ENCODE data around the gene ANKRD52. TPM values are rescaled to one million over a fixed set of nuclear protein-coding genes. Genes with fewer than 3 reads are reported as not detected.

The ANKRD52 gene
- total and polyA plus RNA-seq, 2 experiments from 2014 or later, result 20.3 to 25.2 TPM

DNA sequence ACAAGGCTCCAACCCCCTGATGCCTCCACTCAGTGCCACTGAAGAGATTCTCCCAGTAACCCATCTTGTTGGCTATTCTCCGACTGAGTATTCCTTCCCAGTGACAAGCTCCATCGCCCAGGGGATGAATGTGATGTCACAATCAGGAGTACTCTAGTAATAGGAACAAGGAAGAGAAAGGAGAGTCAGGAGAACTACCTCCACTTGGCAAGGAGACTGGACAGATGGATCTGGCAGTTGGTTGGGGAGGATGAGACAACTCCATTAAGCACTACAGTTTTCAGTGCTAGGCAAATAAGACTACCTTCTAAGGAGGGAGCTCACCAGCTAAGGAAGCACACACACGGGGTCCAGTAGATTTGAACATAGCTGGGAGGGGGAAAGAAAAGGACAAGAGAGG lies 41.7 kb downstream of the ANKRD52 start:
- Mint-ChIP-seq H3K4me3 (no peak overlapping the region), H3K9me3 (peaks cover 3% of the 10 kb centered on the region; the same call in 1 of the 3 replicates), H3K36me3 (ENCODE audit: low read depth) (peaks cover 69% of the 10 kb centered on the region), H3K27me3 (ENCODE audit: insufficient read depth, low read depth, poor library complexity) (peaks cover under 1% of the 10 kb centered on the region), H3K4me1 (peaks cover 4% of the 10 kb centered on the region; the same call in 1 of the 3 replicates), H3K27ac (no peak overlapping the region; the same call in 1 of the 2 replicates)
- Histone ChIP-seq H3F3A (replicated peaks; ENCODE audit: low read depth) (peaks cover 21% of the 10 kb centered on the region), H3K4me3 (no peak overlapping the region), H3K4me2 (no peak overlapping the region), H3K27me3 (ENCODE audit: insufficient read depth) (no peaks in the 10 kb centered on the region), H3K27ac (ENCODE audit: low read depth) (no peak overlapping the region), H3K36me3 (ENCODE audit: insufficient read depth) (peaks cover 40% of the 10 kb centered on the region), H3K9me2 (ENCODE audit: insufficient read depth) (no peaks in the 10 kb centered on the region), H3K79me2 (replicated peaks; ENCODE audit: insufficient read depth) (peaks cover 48% of the 10 kb centered on the region), H2AFZ (no peak overlapping the region), H3K4me1 (ENCODE audit: insufficient read depth) (peaks cover 10% of the 10 kb centered on the region; the same call in 1 of the 2 replicates), H4K20me1 (replicated peaks; ENCODE audit: insufficient read depth) (peaks cover 18% of the 10 kb centered on the region)
- no peak for ATAC-seq
- no peak for TF ChIP-seq POLR2AphosphoS5 (IDR thresholded peaks at IDR 0.05; ENCODE audit: low read depth)
- no peak for TF ChIP-seq ZNF114 (CRISPR knock-in tag; IDR thresholded peaks at IDR 0.05)
- no peak for TF ChIP-seq STAT1 (IDR thresholded peaks at IDR 0.05; ENCODE audit: unreplicated experiment)
- no peak for TF ChIP-seq CREB1 (CRISPR knock-in tag; IDR thresholded peaks at IDR 0.05; ENCODE audit: low read depth)
- TF ChIP-seq, protein P1, sequence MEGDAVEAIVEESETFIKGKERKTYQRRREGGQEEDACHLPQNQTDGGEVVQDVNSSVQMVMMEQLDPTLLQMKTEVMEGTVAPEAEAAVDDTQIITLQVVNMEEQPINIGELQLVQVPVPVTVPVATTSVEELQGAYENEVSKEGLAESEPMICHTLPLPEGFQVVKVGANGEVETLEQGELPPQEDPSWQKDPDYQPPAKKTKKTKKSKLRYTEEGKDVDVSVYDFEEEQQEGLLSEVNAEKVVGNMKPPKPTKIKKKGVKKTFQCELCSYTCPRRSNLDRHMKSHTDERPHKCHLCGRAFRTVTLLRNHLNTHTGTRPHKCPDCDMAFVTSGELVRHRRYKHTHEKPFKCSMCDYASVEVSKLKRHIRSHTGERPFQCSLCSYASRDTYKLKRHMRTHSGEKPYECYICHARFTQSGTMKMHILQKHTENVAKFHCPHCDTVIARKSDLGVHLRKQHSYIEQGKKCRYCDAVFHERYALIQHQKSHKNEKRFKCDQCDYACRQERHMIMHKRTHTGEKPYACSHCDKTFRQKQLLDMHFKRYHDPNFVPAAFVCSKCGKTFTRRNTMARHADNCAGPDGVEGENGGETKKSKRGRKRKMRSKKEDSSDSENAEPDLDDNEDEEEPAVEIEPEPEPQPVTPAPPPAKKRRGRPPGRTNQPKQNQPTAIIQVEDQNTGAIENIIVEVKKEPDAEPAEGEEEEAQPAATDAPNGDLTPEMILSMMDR (conservative IDR thresholded peaks at IDR 0.05; ENCODE audit: low read depth in 2 of 2), result no peak
- TF ChIP-seq, protein P2, sequence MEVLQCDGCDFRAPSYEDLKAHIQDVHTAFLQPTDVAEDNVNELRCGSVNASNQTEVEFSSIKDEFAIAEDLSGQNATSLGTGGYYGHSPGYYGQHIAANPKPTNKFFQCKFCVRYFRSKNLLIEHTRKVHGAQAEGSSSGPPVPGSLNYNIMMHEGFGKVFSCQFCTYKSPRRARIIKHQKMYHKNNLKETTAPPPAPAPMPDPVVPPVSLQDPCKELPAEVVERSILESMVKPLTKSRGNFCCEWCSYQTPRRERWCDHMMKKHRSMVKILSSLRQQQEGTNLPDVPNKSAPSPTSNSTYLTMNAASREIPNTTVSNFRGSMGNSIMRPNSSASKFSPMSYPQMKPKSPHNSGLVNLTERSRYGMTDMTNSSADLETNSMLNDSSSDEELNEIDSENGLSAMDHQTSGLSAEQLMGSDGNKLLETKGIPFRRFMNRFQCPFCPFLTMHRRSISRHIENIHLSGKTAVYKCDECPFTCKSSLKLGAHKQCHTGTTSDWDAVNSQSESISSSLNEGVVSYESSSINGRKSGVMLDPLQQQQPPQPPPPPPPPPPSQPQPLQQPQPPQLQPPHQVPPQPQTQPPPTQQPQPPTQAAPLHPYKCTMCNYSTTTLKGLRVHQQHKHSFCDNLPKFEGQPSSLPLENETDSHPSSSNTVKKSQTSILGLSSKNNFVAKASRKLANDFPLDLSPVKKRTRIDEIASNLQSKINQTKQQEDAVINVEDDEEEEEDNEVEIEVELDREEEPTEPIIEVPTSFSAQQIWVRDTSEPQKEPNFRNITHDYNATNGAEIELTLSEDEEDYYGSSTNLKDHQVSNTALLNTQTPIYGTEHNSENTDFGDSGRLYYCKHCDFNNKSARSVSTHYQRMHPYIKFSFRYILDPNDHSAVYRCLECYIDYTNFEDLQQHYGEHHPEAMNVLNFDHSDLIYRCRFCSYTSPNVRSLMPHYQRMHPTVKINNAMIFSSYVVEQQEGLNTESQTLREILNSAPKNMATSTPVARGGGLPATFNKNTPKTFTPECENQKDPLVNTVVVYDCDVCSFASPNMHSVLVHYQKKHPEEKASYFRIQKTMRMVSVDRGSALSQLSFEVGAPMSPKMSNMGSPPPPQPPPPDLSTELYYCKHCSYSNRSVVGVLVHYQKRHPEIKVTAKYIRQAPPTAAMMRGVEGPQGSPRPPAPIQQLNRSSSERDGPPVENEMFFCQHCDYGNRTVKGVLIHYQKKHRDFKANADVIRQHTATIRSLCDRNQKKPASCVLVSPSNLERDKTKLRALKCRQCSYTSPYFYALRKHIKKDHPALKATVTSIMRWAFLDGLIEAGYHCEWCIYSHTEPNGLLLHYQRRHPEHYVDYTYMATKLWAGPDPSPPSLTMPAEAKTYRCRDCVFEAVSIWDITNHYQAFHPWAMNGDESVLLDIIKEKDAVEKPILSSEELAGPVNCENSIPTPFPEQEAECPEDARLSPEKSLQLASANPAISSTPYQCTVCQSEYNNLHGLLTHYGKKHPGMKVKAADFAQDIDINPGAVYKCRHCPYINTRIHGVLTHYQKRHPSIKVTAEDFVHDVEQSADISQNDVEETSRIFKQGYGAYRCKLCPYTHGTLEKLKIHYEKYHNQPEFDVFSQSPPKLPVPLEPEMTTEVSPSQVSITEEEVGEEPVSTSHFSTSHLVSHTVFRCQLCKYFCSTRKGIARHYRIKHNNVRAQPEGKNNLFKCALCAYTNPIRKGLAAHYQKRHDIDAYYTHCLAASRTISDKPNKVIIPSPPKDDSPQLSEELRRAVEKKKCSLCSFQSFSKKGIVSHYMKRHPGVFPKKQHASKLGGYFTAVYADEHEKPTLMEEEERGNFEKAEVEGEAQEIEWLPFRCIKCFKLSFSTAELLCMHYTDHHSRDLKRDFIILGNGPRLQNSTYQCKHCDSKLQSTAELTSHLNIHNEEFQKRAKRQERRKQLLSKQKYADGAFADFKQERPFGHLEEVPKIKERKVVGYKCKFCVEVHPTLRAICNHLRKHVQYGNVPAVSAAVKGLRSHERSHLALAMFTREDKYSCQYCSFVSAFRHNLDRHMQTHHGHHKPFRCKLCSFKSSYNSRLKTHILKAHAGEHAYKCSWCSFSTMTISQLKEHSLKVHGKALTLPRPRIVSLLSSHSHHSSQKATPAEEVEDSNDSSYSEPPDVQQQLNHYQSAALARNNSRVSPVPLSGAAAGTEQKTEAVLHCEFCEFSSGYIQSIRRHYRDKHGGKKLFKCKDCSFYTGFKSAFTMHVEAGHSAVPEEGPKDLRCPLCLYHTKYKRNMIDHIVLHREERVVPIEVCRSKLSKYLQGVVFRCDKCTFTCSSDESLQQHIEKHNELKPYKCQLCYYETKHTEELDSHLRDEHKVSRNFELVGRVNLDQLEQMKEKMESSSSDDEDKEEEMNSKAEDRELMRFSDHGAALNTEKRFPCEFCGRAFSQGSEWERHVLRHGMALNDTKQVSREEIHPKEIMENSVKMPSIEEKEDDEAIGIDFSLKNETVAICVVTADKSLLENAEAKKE (CRISPR knock-in tag; IDR thresholded peaks at IDR 0.05), result no peak
- TF ChIP-seq EZH2 (IDR thresholded peaks at IDR 0.05; ENCODE audit: low read depth, unreplicated experiment), result no peak
- DNase-seq (ENCODE audit: low spot score), result no peak
